SH-SY5Y (cell line): ENCODE data around the gene ACTL8.

Experiments used
- GATA2 ChIP-seq: IDR thresholded peaks from 2 replicates; pipeline ENCODE4 v1.6.1; 2011; ENCODE audit warnings: mild to moderate bottlenecking, low read depth, low read length
- GATA3 ChIP-seq: IDR thresholded peaks from 2 replicates; pipeline ENCODE4 v1.6.1; 2011; ENCODE audit warnings: low read depth, mild to moderate bottlenecking, low read length, moderate library complexity

GRCh38 chr1:17870679-17871078 lies 115.5 kb downstream of the ACTL8 start:
- TF ChIP-seq GATA2: no peak
- no peak for TF ChIP-seq GATA3
